SK-N-DZ (cell line): ENCODE measurements around the gene TMEM131L.
"Not testable (repeated sequence)": the region's sequence is repeated elsewhere in the genome, so short reads cannot be mapped to it uniquely, and the experiment has no call there.

Experiments used
- DNase-seq: peaks from one replicate; pipeline ENCODE4 v3.0.0-alpha.2; 2015; ENCODE audit warnings: low spot score

The TMEM131L gene

DNA sequence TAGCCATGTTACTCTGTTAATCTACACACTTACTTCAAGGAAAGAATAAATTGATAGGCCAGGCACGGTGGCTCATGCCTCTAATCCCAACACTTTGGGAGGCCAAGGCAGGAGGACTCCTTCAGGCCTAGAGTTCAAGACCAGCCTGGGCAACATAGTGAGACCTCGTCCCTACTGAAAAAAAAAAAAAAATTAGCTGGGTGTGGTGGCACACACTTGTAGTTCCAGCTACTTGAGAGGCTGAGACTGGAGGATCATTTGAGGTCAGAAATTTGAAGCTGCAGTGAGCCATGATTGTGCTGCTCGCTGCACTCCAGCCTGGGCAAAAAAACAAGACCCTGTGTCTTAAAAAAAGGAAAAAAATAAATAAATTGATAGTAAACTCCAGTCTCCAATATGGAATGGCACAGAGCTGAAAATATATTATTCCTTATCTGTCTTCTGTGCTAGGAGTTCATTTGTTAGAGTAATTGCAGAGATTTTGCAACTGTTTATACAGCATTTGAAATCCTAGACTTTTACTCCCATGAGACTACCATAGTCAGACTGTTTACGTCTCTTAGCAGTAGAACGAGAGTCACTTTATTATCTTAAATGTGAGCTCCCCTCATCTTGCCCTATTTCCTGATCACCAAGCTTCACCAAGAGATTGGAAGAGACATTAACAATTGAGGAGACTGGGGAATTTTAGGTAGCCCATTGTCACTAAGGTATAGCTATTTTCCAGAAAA, 18.8 kb upstream of the TMEM131L start:
- no peak for DNase-seq

DNA sequence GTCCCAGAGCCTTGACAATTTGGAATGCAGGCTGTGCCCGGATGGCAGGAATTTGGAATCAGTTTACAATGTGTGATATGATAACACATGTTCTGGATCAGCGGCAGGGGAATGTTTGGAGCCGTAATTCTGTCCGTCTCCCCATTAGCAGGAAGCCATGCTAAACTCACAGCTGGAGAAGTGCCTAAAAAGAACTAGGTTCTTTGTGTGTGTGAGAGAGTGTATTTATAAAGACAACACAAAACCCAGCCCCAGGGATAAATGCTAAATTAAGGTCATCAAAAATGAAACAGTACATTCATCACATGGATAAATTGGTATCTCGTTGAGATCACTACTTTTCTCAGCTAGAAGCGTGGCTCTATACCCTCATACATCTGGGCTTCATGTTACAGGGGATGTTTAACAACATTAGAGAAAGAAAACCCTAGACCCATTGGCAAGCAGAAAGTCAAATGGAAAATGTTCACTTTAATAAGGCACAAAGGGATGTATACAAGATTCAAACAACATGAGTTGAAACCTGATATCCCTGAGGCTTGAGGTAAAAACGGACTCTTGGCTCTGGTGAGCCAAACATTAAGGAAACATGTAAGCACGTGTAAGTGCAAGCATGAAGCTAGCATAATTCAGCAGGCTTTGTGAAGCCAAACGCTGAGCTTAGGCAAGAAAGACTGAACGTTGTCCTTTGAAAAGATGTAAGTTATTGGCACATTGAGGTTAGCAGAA, 18.0 kb upstream of the TMEM131L start:
- peak; percentile 5 for DNase-seq

DNA sequence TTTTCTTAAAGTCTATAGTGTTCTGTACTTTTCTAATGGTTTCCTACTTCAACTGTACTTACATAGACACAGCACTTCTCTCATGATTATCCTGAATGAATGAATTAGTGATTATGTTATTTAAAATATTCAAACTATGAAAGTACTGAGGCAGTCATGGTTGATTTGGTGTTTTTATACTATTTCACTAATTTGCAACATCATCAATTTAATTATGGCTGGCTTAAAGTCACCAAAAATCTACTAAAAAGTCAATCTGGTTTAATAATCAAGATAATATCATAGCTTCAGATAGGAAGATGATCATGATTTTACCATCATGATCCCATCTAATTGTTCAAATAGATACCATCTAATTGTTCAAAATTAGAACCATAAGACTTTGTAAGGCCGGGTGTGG, 16.8 kb upstream of the TMEM131L start:
- no peak for DNase-seq

DNA sequence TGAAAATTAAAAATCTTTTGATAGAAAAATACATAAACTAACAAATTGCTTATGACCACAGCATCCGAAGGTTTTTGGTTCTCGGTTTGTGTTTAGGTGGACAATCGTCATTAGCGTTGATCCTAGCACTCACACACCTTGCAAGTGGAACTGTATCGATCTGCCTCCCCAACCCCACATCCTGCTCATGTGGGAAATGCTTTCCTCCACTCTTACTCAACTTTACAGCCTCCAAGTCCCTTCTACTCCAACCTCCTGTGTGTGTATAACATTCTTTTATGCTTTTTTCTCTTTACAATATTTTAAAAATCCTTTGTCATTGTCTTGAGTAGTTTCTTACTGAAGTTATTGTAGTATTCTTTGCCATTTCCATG, 15.6 kb upstream of the TMEM131L start:
- no peak for DNase-seq

DNA sequence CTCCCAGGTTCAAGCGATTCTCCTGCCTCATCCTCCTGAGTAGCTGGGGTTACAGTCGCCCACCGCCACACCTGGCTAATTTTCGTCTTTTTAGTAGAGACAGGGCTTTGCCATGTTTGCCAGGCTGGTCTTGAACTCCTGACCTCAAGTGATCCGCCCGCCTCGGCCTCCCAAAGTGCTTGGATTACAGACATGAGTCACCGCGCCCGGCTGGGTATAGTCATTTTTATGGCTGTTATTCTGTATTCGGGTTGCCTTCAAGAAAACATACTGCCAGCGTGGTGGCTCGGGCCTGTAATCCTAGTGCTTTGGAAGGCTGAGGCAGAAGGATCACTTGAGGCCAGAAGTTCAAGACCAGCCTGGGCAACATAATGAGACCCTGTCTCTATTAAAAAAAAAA, 15.0 kb upstream of the TMEM131L start:
- DNase-seq = not testable (repeated sequence)

DNA sequence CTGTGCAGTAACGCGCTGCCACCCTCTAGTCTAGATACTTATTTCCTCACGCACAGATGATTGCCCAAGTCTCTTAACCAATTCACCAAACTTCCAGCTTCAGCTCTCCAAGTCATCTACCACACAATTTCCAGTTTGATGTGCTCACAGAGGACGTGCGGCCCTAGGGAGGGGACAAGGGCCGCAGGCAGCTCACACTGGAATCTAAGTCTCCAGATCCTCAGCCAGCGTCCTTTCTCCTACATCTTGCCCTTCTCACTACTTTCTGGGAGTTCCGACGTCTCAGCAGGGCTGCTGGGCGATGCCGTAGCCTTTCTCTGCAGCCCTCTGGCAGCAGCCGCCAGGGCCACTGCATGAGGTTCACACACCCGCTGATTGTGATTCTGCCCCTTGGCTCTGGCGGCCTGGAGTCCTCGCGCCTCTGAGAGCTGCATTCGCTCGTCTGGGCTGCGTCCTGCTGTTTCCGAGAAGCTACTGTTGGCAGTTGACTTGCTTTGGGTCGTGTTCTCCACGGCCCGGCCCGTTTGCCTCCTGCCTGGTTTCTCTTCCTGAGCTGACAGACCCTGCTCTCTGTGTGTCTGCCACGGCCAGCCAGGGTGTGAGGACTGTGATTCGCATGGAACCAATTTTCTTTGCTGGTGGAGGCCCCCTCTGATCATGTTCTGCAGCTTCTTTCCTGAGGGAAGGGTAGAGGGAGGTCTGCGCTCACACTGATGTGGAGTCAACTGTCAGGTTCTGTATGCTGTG, 14.1 kb upstream of the TMEM131L start:
- peak; percentile 11 for DNase-seq

DNA sequence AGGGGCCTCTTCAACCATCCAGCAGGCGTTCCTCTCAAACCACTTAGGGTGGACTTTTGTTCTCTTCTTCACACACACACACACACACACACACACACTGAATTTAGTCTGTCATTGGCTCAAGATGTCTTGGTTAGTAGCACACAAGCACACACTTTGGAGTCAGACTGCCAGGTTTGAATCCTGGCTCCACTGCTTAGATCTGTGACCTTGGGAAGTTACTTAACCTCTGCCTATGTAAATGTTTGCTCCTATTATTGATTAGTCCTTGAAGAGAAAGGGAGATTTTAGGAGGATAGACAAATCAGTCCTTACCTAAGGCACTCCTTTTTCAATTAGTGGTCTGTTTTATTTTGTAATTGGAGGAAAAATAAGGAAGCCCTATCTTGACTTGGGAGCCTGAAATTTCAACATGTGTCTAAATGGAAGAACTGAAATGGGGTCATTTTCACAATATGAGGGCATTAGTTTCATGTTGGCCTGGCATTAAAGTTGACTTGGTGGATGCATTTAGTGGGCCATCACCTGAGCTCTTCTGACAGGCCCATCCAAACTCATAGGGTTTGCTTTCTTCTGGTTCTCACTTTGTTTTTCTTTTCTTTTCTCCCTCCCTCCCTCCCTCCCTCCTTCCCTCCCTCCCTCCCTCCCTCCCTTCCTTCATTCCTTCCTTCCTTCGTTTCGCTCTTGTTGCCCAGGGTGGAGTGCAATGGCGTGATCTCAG, 13.3 kb upstream of the TMEM131L start:
- no peak for DNase-seq

DNA sequence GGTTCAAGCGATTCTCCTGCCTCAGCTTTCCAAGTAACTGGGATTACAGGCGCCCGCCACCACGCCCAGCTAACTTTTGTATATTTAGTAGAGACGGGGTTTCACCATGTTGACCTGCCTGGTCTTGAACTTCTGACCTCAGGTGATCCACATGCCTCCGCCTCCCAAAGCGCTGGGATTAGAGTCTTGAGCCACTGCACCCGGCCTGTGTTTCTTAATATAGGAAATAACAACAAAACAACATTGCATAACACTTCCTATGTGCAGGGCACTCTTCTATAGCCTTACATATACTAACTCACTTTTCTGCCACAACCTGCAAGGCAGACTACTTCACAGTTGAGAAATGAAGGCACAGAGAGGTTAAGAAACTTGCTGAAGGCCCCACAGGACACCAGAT, 12.8 kb upstream of the TMEM131L start:
- no peak for DNase-seq

DNA sequence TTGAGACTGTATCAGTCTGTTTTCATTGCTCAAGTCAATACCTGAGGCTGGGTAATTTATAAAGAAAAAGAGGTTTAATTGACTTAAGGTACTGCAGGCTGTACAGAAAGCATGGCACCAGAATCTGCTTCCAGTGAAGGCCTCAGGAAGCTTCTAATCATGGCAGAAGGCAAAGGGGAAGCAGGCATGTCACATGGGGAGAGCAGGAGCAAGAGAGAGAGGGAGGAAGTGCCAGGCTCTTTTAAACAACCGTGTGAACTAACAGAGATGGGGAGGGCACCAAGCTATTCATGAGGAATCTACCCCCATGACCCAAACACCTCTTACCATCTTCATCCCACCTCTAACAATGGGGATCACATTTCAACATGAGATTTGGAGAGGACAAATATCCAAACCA, 7.2 kb upstream of the TMEM131L start:
- no peak for DNase-seq

DNA sequence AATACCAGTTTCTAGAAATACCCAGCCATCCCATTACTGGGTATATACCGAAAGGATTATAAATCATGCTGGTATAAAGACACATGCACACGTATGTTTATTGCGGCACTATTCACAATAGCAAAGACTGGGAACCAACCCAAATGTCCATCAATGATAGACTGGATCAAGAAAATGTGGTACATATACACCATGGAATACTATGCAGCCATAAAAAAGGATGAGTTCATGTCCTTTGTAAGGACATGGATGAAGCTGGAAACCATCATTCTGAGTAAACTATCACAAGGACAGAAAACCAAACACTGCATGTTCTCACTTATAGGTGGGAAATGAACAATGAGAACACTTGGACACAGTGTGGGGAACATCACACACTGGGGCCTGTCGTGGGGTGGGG, 4.6 kb upstream of the TMEM131L start:
- DNase-seq = not testable (repeated sequence)

DNA sequence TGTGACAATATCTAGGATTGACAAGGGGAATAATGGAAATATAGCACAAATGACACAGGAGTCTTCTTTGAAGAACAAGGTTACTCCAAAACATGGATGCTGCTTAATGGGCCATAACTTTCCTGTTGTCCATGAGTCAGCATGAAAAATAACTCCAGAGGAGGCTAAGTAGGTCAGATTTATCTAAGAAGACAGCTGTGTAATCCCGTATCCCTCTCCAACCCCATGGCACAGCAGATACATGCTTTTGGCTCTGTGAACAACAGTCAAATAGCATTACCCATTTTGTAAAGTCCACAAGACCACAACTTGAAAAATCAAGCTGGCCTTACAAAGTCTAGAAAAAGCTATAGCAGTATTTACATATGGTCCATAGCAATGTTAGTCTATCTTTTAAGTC, 2.1 kb upstream of the TMEM131L start:
- no peak for DNase-seq

DNA sequence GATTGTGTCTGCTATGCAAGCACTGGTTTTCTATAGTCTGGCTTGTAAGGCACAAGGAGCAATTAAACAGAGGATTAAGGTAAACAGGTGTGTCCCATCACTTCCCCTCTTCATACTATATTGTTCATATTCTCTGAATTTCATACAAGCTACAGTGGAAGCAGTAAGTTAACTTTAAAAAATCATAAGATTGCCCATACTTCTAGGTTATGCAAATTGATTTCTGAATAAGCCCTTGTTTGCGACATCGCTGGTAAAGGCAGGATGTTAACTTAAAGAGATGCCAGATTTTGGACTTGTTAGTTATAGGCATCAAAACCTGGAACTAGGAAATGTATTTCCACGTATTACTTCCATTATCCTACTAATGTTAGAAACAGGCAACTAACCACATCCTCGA, 1.0 kb upstream of the TMEM131L start:
- no peak for DNase-seq

DNA sequence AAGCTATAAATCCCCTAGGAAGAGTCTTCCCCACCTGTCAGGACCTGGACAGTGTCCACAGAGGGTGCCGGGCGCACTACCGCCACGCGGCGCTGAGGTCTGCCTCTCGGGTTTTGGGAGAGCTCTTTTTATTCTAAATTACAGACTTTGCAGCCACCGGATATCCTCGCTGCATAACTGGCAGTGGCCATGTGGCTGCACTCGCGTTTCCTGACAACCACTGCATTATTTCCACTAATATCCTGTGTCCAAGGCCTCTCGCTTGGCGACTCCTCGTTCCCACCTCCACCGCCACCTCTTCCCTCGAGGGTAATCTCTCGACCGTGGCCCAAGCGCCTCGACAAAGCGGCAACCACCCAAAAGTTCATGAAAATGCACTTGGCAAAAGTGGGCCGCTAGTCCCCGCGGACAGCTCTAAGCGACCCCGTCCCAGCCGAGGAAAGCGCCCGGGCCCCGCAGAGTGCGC, 512 bp upstream of the TMEM131L start:
- peak; percentile 60 for DNase-seq

DNA sequence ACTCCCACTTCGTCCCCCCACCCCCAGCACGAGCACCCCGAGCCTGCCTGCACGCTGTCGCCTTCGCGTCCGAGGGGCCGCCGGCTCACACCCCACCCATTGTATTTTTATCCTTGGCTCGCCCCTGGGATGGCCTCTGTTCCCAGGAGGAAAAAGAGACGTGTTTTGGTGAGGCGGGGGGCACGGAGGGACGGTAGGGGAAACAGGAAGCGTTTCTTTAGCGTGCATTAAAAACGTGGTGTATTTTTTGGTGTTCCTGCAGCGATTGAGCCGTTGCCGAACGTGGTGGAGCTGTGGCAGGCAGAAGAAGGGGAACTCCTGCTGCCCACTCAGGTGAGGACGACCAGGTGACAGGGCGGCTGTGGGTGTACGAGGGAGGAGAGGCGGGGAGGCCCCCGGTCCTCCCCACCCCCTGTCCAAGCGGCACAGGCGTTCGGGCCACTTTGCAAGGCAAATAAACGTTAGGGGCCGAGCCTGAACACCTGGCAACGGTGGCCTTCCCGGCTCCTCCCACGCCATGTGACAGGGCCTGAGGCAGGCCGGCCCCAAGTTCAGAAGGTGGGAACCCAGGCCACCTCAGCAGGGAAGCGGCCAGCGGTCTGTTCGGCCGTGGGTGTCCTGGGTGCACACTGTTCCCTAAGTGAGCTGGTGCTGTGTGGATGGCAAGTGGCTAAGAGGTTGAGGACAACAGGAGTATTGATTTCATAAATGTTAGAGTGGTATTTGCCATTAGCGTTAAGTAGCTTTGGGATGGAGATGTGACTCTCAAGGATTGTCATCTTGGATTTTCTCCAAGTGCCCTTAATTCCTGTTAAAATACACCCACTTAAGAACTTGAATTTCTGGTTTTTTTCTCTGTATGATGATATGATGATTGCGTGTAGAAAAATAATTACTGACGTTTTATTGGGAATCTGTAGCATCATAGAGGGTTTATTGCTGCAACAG, 1.1 kb downstream of the TMEM131L start:
- peak; percentile 21 for DNase-seq

DNA sequence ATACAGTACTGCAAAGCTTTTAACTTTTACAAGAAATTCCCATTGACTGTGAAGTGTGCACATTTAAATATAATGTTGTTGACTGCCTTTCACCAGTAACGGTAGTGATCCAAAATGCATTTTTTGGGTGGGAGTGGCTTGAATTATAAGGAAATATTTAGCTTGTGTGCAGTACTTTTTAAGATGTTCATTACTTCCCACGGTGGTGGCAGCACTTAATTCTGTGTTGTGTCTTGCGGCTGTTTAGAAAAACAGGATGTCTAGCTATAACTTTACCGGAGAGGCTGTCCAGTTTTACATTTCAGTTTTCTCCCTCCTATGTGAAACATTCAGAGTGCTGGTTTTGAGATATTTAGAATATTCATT, 1.7 kb downstream of the TMEM131L start:
- no peak for DNase-seq

DNA sequence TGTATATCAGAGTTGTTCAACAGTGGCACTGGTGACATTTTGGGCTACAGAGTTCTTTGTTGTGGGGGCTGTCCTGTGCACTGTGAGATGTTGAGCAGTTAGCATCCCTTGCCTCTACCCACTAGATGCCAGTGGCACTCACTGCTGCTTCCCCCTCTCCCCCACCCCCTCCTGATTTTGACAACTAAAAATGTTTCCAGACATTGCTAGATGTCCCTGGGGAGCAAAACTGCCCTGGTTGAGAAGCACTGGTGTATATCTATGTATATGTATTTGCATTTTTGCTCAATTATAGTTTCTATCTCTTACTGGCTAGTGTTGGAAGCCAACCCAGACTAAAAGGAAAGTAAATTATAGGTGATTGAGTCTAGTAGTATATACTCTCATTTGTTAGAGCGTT, 2.4 kb downstream of the TMEM131L start:
- DNase-seq = peak; percentile 56

DNA sequence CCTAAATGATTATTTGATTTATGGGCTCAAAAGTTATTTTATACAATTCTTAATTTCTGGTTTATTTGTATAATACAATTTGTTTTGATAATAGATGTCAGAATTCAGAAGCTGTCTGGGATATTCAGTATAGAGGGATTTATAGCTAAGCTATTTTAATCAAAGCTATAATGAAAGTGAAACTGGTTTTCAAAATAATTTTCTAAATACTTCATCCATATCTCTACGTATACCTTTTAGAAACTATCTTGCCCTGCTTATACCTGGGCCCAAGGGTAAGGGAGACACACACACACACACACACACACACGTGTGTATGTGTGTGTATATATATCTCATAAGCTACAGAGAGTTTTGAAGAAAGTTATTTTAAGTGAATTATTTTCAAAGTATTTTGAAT, 2.9 kb downstream of the TMEM131L start:
- no peak for DNase-seq

DNA sequence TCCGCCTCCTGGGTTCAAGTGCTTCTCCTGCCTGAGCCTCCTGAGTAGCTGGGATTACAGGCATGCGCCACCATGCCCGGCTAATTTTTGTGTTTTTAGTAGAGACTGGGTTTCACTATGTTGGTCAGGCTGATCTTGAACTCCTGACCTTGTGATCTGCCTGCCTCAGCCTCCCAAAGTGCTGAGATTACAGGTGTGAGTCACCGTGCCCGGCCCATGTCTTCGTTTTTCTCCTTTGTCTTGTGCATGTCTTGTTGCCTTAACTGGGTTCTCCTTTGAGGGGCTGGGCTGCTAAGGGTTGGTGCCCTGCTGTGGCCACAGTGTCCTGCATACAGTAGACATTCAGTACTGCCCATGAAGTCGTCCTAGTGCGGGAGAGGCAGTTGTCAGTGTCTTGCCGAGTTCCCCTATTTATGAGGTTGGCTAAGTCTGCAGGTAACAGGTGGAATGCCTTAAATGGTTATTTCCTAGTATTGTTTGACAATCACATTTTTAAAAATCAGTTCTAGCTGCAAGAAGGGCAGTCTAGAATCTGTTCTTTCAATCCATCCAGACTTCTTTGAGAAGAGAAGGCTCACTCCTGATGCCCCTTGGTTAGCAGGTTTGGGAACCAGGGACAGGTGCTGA, 5.0 kb downstream of the TMEM131L start:
- not testable (repeated sequence) for DNase-seq

DNA sequence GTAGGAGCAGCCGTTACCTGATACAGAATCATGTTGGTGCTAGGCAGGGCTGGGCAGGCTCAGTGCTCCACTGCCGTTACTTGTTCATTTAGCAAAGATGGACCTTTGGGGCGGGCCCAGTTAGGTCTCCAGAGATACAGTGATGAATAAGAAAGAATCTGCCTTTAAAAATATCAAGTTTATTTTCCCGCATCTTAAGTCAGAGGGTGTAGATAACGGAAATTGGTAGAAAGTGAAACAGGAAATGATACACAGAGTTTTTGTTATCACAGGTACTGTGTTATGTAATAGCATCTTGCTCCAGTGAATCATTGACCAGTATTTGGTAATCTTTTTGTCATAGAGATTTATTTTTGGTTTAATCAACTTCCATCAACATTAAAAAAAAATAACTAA, 5.5 kb downstream of the TMEM131L start:
- no peak for DNase-seq
